ENCODE results near the gene RO60. TPM values are rescaled to one million over a fixed set of nuclear protein-coding genes. Genes with fewer than 3 reads are reported as not detected.
"Not testable (repeated sequence)": the region's sequence is repeated elsewhere in the genome, so short reads cannot be mapped to it uniquely, and the experiment has no call there.

RO60 gene
- total RNA-seq, 1 donor, result 134 TPM

GRCh38 chr1:193019442-193020026 is 39.9 kb upstream of the RO60 start:
- TF ChIP-seq CTCF (IDR thresholded peaks at IDR 0.05; ENCODE audit: insufficient read depth, low read length), result peak; percentile 44
- H3K4me3 ChIP-seq (ENCODE audit: low read depth, low read length), result no peak overlapping the region
- peak; percentile 86 for DNase-seq (ENCODE audit: low read depth)

GRCh38 chr1:193025218-193025617 is 34.2 kb upstream of the RO60 start:
- H3K4me3 ChIP-seq (ENCODE audit: low read depth, low read length), result no peak overlapping the region
- no peak for DNase-seq (ENCODE audit: low read depth)
- no peak for TF ChIP-seq CTCF (IDR thresholded peaks at IDR 0.05; ENCODE audit: insufficient read depth, low read length)

- DNase-seq (ENCODE audit: low read depth), result no peak
- TF ChIP-seq CTCF (IDR thresholded peaks at IDR 0.05; ENCODE audit: insufficient read depth, low read length), result no peak
Observed at GRCh38 chr1:193030280-193030679, 29.1 kb upstream of the RO60 start.

GRCh38 chr1:193031431-193031830 is 28.0 kb upstream of the RO60 start:
- TF ChIP-seq CTCF (IDR thresholded peaks at IDR 0.05; ENCODE audit: insufficient read depth, low read length), result peak; percentile 41
- H3K4me3 ChIP-seq (ENCODE audit: low read depth, low read length), result no peak overlapping the region
- peak; percentile 45 for DNase-seq (ENCODE audit: low read depth)

More at GRCh38 chr1:193030280-193030679, 29.1 kb upstream of the RO60 start:
- no peak overlapping the region for H3K4me3 ChIP-seq (ENCODE audit: low read depth, low read length)

- not testable (repeated sequence) for H3K4me3 ChIP-seq (ENCODE audit: low read depth, low read length); DNase-seq (ENCODE audit: low read depth)
Observed at GRCh38 chr1:193032643-193033427, 26.6 kb upstream of the RO60 start.

- DNase-seq (ENCODE audit: low read depth), result no peak
- TF ChIP-seq CTCF (IDR thresholded peaks at IDR 0.05; ENCODE audit: insufficient read depth, low read length), result no peak
- no peak overlapping the region for H3K4me3 ChIP-seq (ENCODE audit: low read depth, low read length)
Observed at GRCh38 chr1:193033610-193034009, 25.8 kb upstream of the RO60 start.

- TF ChIP-seq CTCF (IDR thresholded peaks at IDR 0.05; ENCODE audit: insufficient read depth, low read length), result no peak
- no peak overlapping the region for H3K4me3 ChIP-seq (ENCODE audit: low read depth, low read length)
- DNase-seq (ENCODE audit: low read depth), result no peak
Observed at GRCh38 chr1:193036337-193037047, 22.9 kb upstream of the RO60 start.

Data from fibroblast of the aortic adventitia (primary cell).